ENCODE measurements around the gene ASPRV1. TPM values are rescaled to one million over a fixed set of nuclear protein-coding genes. Genes with fewer than 3 reads are reported as not detected.

ASPRV1 gene
- polyA plus RNA-seq, 1 experiment: 0.29 TPM

DNA sequence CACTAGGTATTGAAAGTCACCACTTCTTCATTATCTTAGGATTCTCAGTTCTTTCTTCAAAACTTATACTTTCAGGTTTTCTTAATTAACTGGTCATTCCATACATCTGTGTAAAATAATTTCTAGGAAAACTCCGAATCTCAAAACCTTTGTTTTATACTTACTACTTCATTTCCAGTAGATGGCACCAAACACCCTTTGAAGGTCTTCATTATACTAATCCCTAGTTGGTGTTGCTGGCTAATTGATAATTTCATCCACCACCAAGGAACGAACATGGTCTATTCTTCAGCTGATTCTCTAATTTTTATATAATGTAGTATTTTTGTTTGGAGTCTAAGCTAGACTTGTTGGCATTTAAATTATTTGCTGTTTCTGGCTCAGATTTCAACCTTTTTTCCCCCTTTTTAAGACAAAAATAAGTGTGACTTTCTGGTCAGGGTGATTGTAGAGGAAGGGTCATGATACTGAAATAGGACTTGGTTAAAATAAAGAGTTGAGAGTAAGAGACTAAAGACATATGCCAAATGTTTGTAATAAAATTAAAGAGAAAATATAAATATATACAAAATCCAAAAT is 49.4 kb downstream of the ASPRV1 start:
- ChIA-PET POLR2A (no interaction called here), CTCF (interaction anchor here (0.7 to 7.2 kb wide), 17 partner anchors 11 to 391 kb away, joined by 3 to 84 read pairs (median 4); partner anchors contain the start of genes FAM136A and PCYOX1)
- no peak for DNase-seq (ENCODE audit: low read depth)
- TF ChIP-seq, protein P1, sequence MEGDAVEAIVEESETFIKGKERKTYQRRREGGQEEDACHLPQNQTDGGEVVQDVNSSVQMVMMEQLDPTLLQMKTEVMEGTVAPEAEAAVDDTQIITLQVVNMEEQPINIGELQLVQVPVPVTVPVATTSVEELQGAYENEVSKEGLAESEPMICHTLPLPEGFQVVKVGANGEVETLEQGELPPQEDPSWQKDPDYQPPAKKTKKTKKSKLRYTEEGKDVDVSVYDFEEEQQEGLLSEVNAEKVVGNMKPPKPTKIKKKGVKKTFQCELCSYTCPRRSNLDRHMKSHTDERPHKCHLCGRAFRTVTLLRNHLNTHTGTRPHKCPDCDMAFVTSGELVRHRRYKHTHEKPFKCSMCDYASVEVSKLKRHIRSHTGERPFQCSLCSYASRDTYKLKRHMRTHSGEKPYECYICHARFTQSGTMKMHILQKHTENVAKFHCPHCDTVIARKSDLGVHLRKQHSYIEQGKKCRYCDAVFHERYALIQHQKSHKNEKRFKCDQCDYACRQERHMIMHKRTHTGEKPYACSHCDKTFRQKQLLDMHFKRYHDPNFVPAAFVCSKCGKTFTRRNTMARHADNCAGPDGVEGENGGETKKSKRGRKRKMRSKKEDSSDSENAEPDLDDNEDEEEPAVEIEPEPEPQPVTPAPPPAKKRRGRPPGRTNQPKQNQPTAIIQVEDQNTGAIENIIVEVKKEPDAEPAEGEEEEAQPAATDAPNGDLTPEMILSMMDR (IDR thresholded peaks at IDR 0.05; ENCODE audit: insufficient read depth, low read depth, low read length): peak; percentile 52
- Histone ChIP-seq H3K27me3 (ENCODE audit: control insufficient read depth, insufficient read depth, low read length) (no peaks in the 10 kb centered on the region), H3K36me3 (ENCODE audit: control insufficient read depth, insufficient read depth, low read length) (peaks cover 3% of the 10 kb centered on the region), H3K4me3 (ENCODE audit: low read depth, low read length) (no peak overlapping the region)

Other genes with a start within 250 kb of the ASPRV1 start
- gene ANXA4, start 219.5 kb downstream of the ASPRV1 start, polyA plus RNA-seq (2011; rRNA removed): 127 and 133 TPM in 2 replicates
- gene GMCL1, start 132.0 kb downstream of the ASPRV1 start, polyA plus RNA-seq (2011; rRNA removed): 2.1 and 4.0 TPM in 2 replicates
- gene SNRNP27, start 67.7 kb downstream of the ASPRV1 start, polyA plus RNA-seq (2011; rRNA removed): 14.3 and 33.9 TPM in 2 replicates
- gene MXD1, start 46.5 kb downstream of the ASPRV1 start, polyA plus RNA-seq (2011; rRNA removed): 3.9 and 5.4 TPM in 2 replicates
- 59.2 and 87.4 TPM in 2 replicates for gene PCBP1, start 125.8 kb upstream of the ASPRV1 start, polyA plus RNA-seq (2011; rRNA removed)
- 9.8 and 12.1 TPM in 2 replicates for gene C2orf42, start 229.4 kb upstream of the ASPRV1 start, polyA plus RNA-seq (2011; rRNA removed)

Data from BJ (cell line).